Measurements from ENCODE around the gene RAPGEF1. TPM values are rescaled to one million over a fixed set of nuclear protein-coding genes. Genes with fewer than 3 reads are reported as not detected.
A peak's percentile ranks its signal among the peaks of the same experiment; 100 is the strongest.

Gene RAPGEF1
- polyA plus RNA-seq, 1 donor from 2014 or later: 23.6 TPM

DNA sequence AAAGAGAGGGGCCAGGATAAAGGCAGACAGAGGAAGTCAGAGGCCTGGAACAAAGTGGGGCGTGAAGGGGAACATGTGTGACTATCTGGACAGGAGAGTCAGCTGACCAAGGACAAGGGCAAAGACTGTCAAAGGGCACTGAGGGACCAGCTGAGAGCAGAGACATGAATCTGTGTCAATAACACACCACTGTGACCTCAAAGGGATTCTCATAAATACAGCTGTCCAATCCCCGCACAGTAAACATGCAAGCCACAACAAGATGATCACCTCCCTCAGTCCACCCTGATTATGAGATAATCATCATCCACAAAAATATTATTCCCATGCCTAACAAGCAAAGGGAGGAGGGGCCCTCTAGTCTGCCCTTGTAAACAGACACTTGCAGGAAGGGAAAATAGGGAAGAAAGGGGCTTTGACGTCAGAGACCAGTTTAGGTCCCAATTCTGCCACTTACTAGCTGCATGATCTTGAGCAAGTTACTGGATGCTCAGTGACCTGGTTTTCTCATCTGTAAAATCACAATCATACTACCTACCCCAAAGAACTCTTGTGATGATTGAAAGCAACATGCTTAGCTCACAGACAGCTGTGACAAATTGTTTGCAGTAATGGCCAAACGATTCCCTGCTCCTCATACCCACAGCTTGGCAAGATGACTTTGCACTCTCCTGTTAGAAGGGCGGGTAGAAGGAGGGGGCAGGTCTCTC lies 41.8 kb downstream of the RAPGEF1 start:
- Histone ChIP-seq H3F3A (ENCODE audit: insufficient read depth, low read length, poor library complexity, severe bottlenecking) (no peaks in the 10 kb centered on the region), H3K9ac (ENCODE audit: low read length) (no peak overlapping the region), H3K9me3 (ENCODE audit: low read length) (no peaks in the 10 kb centered on the region), H3K27me3 (ENCODE audit: insufficient read depth, low read depth, low read length) (no peaks in the 10 kb centered on the region), H3K4me2 (ENCODE audit: low read length) (no peak overlapping the region), H3K4me3 (ENCODE audit: low read length) (no peak overlapping the region), H2AFZ (ENCODE audit: low read depth, low read length) (no peak overlapping the region), H3K79me2 (replicated peaks; ENCODE audit: insufficient read depth, low read length) (peaks cover 8% of the 10 kb centered on the region), H4K20me1 (ENCODE audit: insufficient read depth) (no peaks in the 10 kb centered on the region), H3K9me2 (ENCODE audit: insufficient read depth, low read length) (no peaks in the 10 kb centered on the region), H3K27ac (ENCODE audit: low read length) (no peak overlapping the region), H3K36me3 (ENCODE audit: insufficient read depth, low read length) (no peaks in the 10 kb centered on the region)
- TF ChIP-seq EZH2 (IDR thresholded peaks at IDR 0.05; ENCODE audit: borderline replicate concordance, insufficient read depth, low read length, poor library complexity, severe bottlenecking): no peak
- TF ChIP-seq POLR2AphosphoS5 (IDR thresholded peaks at IDR 0.05): peak; percentile 26

- no peaks in the 10 kb centered on the region for H3K9me2 ChIP-seq (ENCODE audit: insufficient read depth, low read length)
- H3K79me2 ChIP-seq (replicated peaks; ENCODE audit: insufficient read depth, low read length): peaks cover 7% of the 10 kb centered on the region
- no peak overlapping the region for H3K4me3 ChIP-seq (ENCODE audit: low read length)
- H3K27ac ChIP-seq (ENCODE audit: low read length): no peak overlapping the region
- no peaks in the 10 kb centered on the region for H3K27me3 ChIP-seq (ENCODE audit: insufficient read depth, low read depth, low read length)
- no peak overlapping the region for H3K9ac ChIP-seq (ENCODE audit: low read length)
- no peak overlapping the region for H3K4me2 ChIP-seq (ENCODE audit: low read length)
- H3F3A ChIP-seq (ENCODE audit: insufficient read depth, low read length, poor library complexity, severe bottlenecking): no peaks in the 10 kb centered on the region
- H3K36me3 ChIP-seq (ENCODE audit: insufficient read depth, low read length): no peaks in the 10 kb centered on the region
- TF ChIP-seq POLR2AphosphoS5 (IDR thresholded peaks at IDR 0.05) (no peak), EZH2 (IDR thresholded peaks at IDR 0.05; ENCODE audit: borderline replicate concordance, insufficient read depth, low read length, poor library complexity, severe bottlenecking) (no peak), RAD21 (conservative IDR thresholded peaks at IDR 0.05) (no peak), MXI1 (conservative IDR thresholded peaks at IDR 0.05; ENCODE audit: poor library complexity, severe bottlenecking) (no peak), EP300 (conservative IDR thresholded peaks at IDR 0.05; ENCODE audit: poor library complexity, severe bottlenecking) (no peak), TAF1 (IDR thresholded peaks at IDR 0.05; ENCODE audit: low read depth) (no peak), SMC3 (conservative IDR thresholded peaks at IDR 0.05; ENCODE audit: poor library complexity) (no peak)
- TF ChIP-seq, protein P1, sequence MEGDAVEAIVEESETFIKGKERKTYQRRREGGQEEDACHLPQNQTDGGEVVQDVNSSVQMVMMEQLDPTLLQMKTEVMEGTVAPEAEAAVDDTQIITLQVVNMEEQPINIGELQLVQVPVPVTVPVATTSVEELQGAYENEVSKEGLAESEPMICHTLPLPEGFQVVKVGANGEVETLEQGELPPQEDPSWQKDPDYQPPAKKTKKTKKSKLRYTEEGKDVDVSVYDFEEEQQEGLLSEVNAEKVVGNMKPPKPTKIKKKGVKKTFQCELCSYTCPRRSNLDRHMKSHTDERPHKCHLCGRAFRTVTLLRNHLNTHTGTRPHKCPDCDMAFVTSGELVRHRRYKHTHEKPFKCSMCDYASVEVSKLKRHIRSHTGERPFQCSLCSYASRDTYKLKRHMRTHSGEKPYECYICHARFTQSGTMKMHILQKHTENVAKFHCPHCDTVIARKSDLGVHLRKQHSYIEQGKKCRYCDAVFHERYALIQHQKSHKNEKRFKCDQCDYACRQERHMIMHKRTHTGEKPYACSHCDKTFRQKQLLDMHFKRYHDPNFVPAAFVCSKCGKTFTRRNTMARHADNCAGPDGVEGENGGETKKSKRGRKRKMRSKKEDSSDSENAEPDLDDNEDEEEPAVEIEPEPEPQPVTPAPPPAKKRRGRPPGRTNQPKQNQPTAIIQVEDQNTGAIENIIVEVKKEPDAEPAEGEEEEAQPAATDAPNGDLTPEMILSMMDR (IDR thresholded peaks at IDR 0.05; ENCODE audit: poor library complexity, severe bottlenecking): no peak
- TF ChIP-seq, protein P2, sequence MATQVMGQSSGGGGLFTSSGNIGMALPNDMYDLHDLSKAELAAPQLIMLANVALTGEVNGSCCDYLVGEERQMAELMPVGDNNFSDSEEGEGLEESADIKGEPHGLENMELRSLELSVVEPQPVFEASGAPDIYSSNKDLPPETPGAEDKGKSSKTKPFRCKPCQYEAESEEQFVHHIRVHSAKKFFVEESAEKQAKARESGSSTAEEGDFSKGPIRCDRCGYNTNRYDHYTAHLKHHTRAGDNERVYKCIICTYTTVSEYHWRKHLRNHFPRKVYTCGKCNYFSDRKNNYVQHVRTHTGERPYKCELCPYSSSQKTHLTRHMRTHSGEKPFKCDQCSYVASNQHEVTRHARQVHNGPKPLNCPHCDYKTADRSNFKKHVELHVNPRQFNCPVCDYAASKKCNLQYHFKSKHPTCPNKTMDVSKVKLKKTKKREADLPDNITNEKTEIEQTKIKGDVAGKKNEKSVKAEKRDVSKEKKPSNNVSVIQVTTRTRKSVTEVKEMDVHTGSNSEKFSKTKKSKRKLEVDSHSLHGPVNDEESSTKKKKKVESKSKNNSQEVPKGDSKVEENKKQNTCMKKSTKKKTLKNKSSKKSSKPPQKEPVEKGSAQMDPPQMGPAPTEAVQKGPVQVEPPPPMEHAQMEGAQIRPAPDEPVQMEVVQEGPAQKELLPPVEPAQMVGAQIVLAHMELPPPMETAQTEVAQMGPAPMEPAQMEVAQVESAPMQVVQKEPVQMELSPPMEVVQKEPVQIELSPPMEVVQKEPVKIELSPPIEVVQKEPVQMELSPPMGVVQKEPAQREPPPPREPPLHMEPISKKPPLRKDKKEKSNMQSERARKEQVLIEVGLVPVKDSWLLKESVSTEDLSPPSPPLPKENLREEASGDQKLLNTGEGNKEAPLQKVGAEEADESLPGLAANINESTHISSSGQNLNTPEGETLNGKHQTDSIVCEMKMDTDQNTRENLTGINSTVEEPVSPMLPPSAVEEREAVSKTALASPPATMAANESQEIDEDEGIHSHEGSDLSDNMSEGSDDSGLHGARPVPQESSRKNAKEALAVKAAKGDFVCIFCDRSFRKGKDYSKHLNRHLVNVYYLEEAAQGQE (IDR thresholded peaks at IDR 0.05; ENCODE audit: borderline replicate concordance): no peak
- H4K20me1 ChIP-seq (ENCODE audit: insufficient read depth): no peaks in the 10 kb centered on the region
- H2AFZ ChIP-seq (ENCODE audit: low read depth, low read length): no peak overlapping the region
- H3K9me3 ChIP-seq (ENCODE audit: low read length): no peaks in the 10 kb centered on the region
Measured at GRCh38 chr9:131697097-131697496, 42.8 kb downstream of the RAPGEF1 start.
